ENCODE measurements around the gene AHCYL2. TPM values are rescaled to one million over a fixed set of nuclear protein-coding genes. Genes with fewer than 3 reads are reported as not detected.

AHCYL2 gene
- total RNA-seq, 2 experiments from 2014 or later = 7.3 to 7.6 TPM

- H3K9me3 Mint-ChIP-seq (ENCODE audit: insufficient read depth) = peaks cover 4% of the 10 kb centered on the region
- ATAC-seq (no peak), DNase-seq (no peak)
- H3K36me3 Mint-ChIP-seq (ENCODE audit: low read depth) = peaks cover 21% of the 10 kb centered on the region
- no peaks in the 10 kb centered on the region for H3K4me1 Mint-ChIP-seq (ENCODE audit: low read depth)
- H3K27me3 Mint-ChIP-seq (ENCODE audit: low read depth) = no peaks in the 10 kb centered on the region
- ChIA-PET POLR2A (no interaction called here), CTCF (interaction anchor here (0.8 to 1.4 kb wide), 3 partner anchors 18 to 156 kb away, joined by 3 to 4 read pairs (median 4); partner anchors contain the start of gene STRIP2)
- H3K4me3 Mint-ChIP-seq = no peak overlapping the region
- no peak overlapping the region for H3K27ac Mint-ChIP-seq
These were observed 228.8 kb downstream of the AHCYL2 start for GRCh38 chr7:129453510-129454248.

DNA sequence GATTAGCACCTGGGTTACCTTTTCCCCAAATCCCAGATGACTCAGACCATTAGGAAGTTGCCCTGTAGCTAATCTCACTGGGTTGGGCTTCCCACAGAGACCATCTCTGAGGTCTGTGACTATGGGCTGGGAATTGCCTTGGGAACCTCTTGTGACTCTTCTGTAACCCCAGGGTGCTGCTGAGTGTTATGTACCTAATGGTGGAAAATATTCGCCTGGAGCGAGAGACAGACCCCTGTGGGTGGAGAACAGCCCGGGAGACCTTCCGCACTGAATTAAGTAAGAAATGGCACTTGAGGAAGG lies 229.4 kb downstream of the AHCYL2 start:
- no peak for DNase-seq
- Mint-ChIP-seq H3K4me1 (ENCODE audit: low read depth) (no peaks in the 10 kb centered on the region), H3K9me3 (ENCODE audit: insufficient read depth) (peaks cover under 1% of the 10 kb centered on the region), H3K36me3 (ENCODE audit: low read depth) (peaks cover 16% of the 10 kb centered on the region), H3K4me3 (no peak overlapping the region), H3K27me3 (ENCODE audit: low read depth) (no peaks in the 10 kb centered on the region), H3K27ac (no peak overlapping the region)
- ChIA-PET POLR2A (no interaction called here), CTCF (interaction anchor here (1.4 kb wide), 1 partner anchor 156 kb away, joined by 4 read pairs; no protein-coding TSS in a partner anchor)
- ATAC-seq = no peak

- ATAC-seq (no peak), DNase-seq (no peak)
- Mint-ChIP-seq H3K27ac (no peak overlapping the region), H3K9me3 (ENCODE audit: insufficient read depth) (no peaks in the 10 kb centered on the region), H3K4me1 (ENCODE audit: low read depth) (no peaks in the 10 kb centered on the region), H3K36me3 (ENCODE audit: low read depth) (peaks cover 11% of the 10 kb centered on the region), H3K4me3 (no peak overlapping the region), H3K27me3 (ENCODE audit: low read depth) (no peaks in the 10 kb centered on the region)
- CTCF ChIA-PET = no interaction called here
- POLR2A ChIA-PET = interaction anchor here (0.6 kb wide), 1 partner anchor 365 kb away, joined by 3 read pairs; no protein-coding TSS in a partner anchor
These were observed 231.6 kb downstream of the AHCYL2 start for GRCh38 chr7:129456421-129456820.

DNA sequence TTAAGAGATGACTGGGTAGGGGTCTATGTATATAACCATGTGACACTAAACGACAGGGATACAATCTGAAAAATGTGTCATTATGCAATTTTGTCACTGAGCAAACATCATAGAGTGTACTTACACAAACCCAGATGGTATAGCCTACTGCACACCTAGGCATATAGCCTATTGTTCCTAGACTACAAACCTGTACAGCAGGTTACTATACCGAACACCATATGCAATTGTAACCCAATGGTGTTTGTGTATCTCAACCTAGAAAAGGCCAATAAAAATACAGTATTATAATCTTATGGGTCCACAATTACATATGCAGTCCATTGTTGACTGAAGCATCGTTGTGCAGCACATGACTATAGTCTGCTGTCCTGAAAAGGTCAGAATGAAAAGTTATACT lies 232.3 kb downstream of the AHCYL2 start:
- no peaks in the 10 kb centered on the region for H3K4me1 Mint-ChIP-seq (ENCODE audit: low read depth)
- ChIA-PET CTCF (no interaction called here), POLR2A (no interaction called here)
- H3K36me3 Mint-ChIP-seq (ENCODE audit: low read depth) = peaks cover 8% of the 10 kb centered on the region
- no peaks in the 10 kb centered on the region for H3K9me3 Mint-ChIP-seq (ENCODE audit: insufficient read depth)
- H3K27me3 Mint-ChIP-seq (ENCODE audit: low read depth) = no peaks in the 10 kb centered on the region
- ATAC-seq (no peak), DNase-seq (no peak)
- no peak overlapping the region for H3K4me3 Mint-ChIP-seq
- no peak overlapping the region for H3K27ac Mint-ChIP-seq

DNA sequence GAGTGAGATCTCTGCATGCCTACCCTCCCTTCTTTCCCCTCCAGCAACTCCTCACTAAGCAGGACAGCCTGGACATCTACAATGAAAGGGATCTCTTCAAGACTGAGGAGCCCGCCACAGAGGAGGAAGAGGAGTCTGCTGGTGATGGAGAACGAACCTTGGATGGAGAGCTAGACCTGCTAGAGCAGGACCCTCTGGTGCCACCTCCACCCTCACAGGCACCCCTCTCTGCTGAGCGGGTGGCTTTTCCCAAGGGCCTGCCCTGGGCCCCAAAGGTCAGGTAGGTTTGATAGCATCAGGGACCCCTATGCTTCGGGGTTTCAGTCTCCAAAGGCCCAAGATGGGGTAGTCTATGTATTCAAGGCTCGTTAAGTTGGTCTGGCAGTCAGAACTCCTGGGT lies 233.3 kb downstream of the AHCYL2 start:
- DNase-seq = no peak
- no peaks in the 10 kb centered on the region for H3K27me3 Mint-ChIP-seq (ENCODE audit: low read depth)
- no peak overlapping the region for H3K27ac Mint-ChIP-seq
- POLR2A ChIA-PET = no interaction called here
- no peak for ATAC-seq
- H3K36me3 Mint-ChIP-seq (ENCODE audit: low read depth) = peaks cover 8% of the 10 kb centered on the region
- CTCF ChIA-PET = no interaction called here
- H3K4me1 Mint-ChIP-seq (ENCODE audit: low read depth) = no peaks in the 10 kb centered on the region
- H3K4me3 Mint-ChIP-seq = no peak overlapping the region
- H3K9me3 Mint-ChIP-seq (ENCODE audit: insufficient read depth) = no peaks in the 10 kb centered on the region

- H3K9me3 Mint-ChIP-seq (ENCODE audit: insufficient read depth) = no peaks in the 10 kb centered on the region
- CTCF ChIA-PET = interaction anchor here (1.5 to 2.7 kb wide), 3 partner anchors 10 to 94 kb away, joined by 4 to 9 read pairs (median 4); no protein-coding TSS in a partner anchor
- H3K27me3 Mint-ChIP-seq (ENCODE audit: low read depth) = no peaks in the 10 kb centered on the region
- H3K4me3 Mint-ChIP-seq = no peak overlapping the region
- H3K36me3 Mint-ChIP-seq (ENCODE audit: low read depth) = peaks cover 5% of the 10 kb centered on the region
- no peak overlapping the region for H3K27ac Mint-ChIP-seq
- no peak for DNase-seq
- POLR2A ChIA-PET = no interaction called here
- ATAC-seq = no peak
- no peaks in the 10 kb centered on the region for H3K4me1 Mint-ChIP-seq (ENCODE audit: low read depth)
These were observed 237.0 kb downstream of the AHCYL2 start for GRCh38 chr7:129461809-129462208.

DNA sequence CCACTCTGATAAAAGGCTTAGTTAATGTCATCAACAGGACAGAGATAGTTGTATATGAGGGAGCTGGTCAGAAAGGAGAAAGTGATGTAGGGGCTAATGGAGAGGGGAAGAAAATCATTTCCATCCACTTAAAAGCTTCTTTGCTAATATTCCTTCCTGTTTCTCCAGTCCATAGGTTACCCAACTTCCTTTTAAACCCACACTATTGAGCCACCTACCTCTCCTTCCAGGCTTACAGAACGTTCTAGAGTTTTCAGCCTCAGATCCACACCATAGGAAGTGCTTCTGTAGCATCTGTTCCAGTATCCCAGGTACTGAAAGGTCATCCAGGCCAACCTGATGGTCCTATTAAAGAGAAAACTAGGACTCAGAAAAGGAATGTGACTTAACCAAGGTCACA lies 237.6 kb downstream of the AHCYL2 start:
- ChIA-PET POLR2A (no interaction called here), CTCF (interaction anchor here (1.5 to 2.7 kb wide), 2 partner anchors 9 to 94 kb away, joined by 4 to 9 read pairs; no protein-coding TSS in a partner anchor)
- no peaks in the 10 kb centered on the region for H3K9me3 Mint-ChIP-seq (ENCODE audit: insufficient read depth)
- H3K4me3 Mint-ChIP-seq = no peak overlapping the region
- H3K27ac Mint-ChIP-seq = no peak overlapping the region
- ATAC-seq (no peak), DNase-seq (no peak)
- no peaks in the 10 kb centered on the region for H3K27me3 Mint-ChIP-seq (ENCODE audit: low read depth)
- no peaks in the 10 kb centered on the region for H3K4me1 Mint-ChIP-seq (ENCODE audit: low read depth)
- H3K36me3 Mint-ChIP-seq (ENCODE audit: low read depth) = peaks cover 5% of the 10 kb centered on the region

DNA sequence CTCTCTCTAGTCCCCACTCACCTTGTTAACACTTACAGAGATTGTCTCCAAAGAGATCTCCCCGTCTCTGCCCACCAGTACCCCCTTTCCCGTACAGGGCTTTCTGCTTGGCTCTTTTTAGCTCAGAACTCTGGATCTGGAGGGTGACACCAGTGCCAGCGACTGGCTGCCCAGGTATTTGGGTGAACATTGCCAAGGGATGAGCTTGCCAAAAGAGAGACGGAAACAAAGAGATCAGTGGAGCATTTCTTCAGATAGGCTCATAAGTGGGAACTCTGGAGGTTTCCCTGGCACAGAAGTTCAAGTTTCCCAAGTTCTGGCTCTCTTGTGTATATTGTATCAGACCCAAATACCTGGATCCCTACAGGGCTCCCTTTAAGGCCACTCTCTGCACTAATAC lies 239.4 kb downstream of the AHCYL2 start:
- Mint-ChIP-seq H3K4me3 (no peak overlapping the region), H3K4me1 (ENCODE audit: low read depth) (no peaks in the 10 kb centered on the region), H3K27ac (no peak overlapping the region), H3K9me3 (ENCODE audit: insufficient read depth) (no peaks in the 10 kb centered on the region), H3K36me3 (ENCODE audit: low read depth) (no peaks in the 10 kb centered on the region), H3K27me3 (ENCODE audit: low read depth) (no peaks in the 10 kb centered on the region)
- POLR2A ChIA-PET = no interaction called here
- CTCF ChIA-PET = interaction anchor here (1.1 to 11.0 kb wide), 3 partner anchors 97 to 246 kb away, joined by 3 to 144 read pairs (median 4); no protein-coding TSS in a partner anchor
- ATAC-seq = no peak
- no peak for DNase-seq

GRCh38 chr7:129465080-129465479 lies 240.2 kb downstream of the AHCYL2 start:
- ChIA-PET CTCF (interaction anchor here (0.9 to 11.0 kb wide), 4 partner anchors 89 to 246 kb away, joined by 4 to 144 read pairs (median 5); no protein-coding TSS in a partner anchor), POLR2A (no interaction called here)
- Mint-ChIP-seq H3K36me3 (ENCODE audit: low read depth) (no peaks in the 10 kb centered on the region), H3K27me3 (ENCODE audit: low read depth) (no peaks in the 10 kb centered on the region), H3K9me3 (ENCODE audit: insufficient read depth) (no peaks in the 10 kb centered on the region), H3K27ac (no peak overlapping the region), H3K4me1 (ENCODE audit: low read depth) (no peaks in the 10 kb centered on the region), H3K4me3 (no peak overlapping the region)
- no peak for ATAC-seq
- no peak for DNase-seq

DNA sequence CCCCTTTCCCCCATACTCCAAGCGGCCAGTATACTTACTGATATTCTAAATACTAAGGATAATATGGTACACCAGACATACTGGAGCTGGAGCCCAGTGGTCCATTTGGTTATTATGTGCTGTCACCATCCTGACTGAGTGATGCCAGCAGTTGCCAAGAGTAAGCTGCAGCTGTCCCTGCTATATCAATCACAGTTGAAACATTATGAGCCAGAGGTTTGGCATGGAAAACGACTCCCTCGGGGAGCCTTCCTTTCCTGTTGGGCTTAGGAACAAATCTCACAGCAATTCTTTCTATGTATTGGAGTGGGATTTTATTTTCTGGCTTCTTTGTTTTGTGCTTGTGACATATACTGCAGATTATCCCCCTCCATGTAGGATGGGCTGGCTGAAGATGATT lies 242.0 kb downstream of the AHCYL2 start:
- ATAC-seq (no peak), DNase-seq (no peak)
- ChIA-PET CTCF (interaction anchor here (0.7 to 11.0 kb wide), 3 partner anchors 99 to 168 kb away, joined by 3 to 144 read pairs (median 3); no protein-coding TSS in a partner anchor), POLR2A (no interaction called here)
- no peaks in the 10 kb centered on the region for H3K9me3 Mint-ChIP-seq (ENCODE audit: insufficient read depth)
- no peak overlapping the region for H3K27ac Mint-ChIP-seq
- H3K4me1 Mint-ChIP-seq (ENCODE audit: low read depth) = no peaks in the 10 kb centered on the region
- H3K36me3 Mint-ChIP-seq (ENCODE audit: low read depth) = no peaks in the 10 kb centered on the region
- no peak overlapping the region for H3K4me3 Mint-ChIP-seq
- no peaks in the 10 kb centered on the region for H3K27me3 Mint-ChIP-seq (ENCODE audit: low read depth)

DNA sequence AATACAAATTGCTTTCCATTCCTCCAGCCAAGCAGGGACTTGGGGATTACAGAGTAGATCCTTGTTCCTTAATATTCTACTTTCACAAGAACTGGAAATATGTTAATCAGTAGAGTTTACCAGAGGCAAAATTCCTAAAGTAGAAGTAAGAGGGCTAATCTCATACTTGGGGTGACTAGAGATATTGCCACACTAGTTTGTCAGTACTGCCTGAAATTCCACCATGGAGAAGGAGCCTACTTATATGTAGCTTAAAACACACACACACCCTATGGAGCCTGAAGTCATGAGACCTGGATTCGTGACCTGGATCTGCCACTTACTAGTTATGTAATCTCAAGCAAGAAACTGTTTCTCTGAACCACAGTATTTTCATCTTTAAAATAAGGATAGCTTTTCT lies 243.3 kb downstream of the AHCYL2 start:
- Mint-ChIP-seq H3K9me3 (ENCODE audit: insufficient read depth) (no peaks in the 10 kb centered on the region), H3K27ac (no peak overlapping the region), H3K4me3 (no peak overlapping the region), H3K36me3 (ENCODE audit: low read depth) (no peaks in the 10 kb centered on the region), H3K4me1 (ENCODE audit: low read depth) (no peaks in the 10 kb centered on the region), H3K27me3 (ENCODE audit: low read depth) (no peaks in the 10 kb centered on the region)
- CTCF ChIA-PET = interaction anchor here (1.1 to 11.0 kb wide), 7 partner anchors 34 to 249 kb away, joined by 3 to 144 read pairs (median 8); partner anchors contain the start of gene STRIP2
- POLR2A ChIA-PET = no interaction called here
- ATAC-seq = no peak
- DNase-seq = no peak

- DNase-seq (no peak), ATAC-seq (no peak)
- no peak overlapping the region for H3K4me3 Mint-ChIP-seq
- H3K36me3 Mint-ChIP-seq (ENCODE audit: low read depth) = no peaks in the 10 kb centered on the region
- no peaks in the 10 kb centered on the region for H3K9me3 Mint-ChIP-seq (ENCODE audit: insufficient read depth)
- ChIA-PET POLR2A (no interaction called here), CTCF (interaction anchor here (1.1 to 11.0 kb wide), 8 partner anchors 34 to 250 kb away, joined by 3 to 144 read pairs (median 6); partner anchors contain the start of gene STRIP2)
- no peak overlapping the region for H3K27ac Mint-ChIP-seq
- no peaks in the 10 kb centered on the region for H3K27me3 Mint-ChIP-seq (ENCODE audit: low read depth)
- no peaks in the 10 kb centered on the region for H3K4me1 Mint-ChIP-seq (ENCODE audit: low read depth)
These were observed 243.7 kb downstream of the AHCYL2 start for GRCh38 chr7:129468547-129468946.

Measured in activated CD8-positive, alpha-beta T cell treated with anti-CD3 and anti-CD28 coated beads, Interleukin-2, amount 10 ng/mL, durations not matched to agents 7 days and 5 days (primary cell).